GF-D8 (cell line): Measurements from ENCODE around the gene KRTDAP.
"Not testable (repeated sequence)": the region's sequence is repeated elsewhere in the genome, so short reads cannot be mapped to it uniquely, and the experiment has no call there.

Experiments
- DNase-seq: peaks from one replicate; lab custom pipeline; 2025; lab: John Stamatoyannopoulos, UW

Gene KRTDAP

GRCh38 chr19:35484252-35485036, 5.8 kb downstream of the KRTDAP start:
- DNase-seq, result no peak

DNA sequence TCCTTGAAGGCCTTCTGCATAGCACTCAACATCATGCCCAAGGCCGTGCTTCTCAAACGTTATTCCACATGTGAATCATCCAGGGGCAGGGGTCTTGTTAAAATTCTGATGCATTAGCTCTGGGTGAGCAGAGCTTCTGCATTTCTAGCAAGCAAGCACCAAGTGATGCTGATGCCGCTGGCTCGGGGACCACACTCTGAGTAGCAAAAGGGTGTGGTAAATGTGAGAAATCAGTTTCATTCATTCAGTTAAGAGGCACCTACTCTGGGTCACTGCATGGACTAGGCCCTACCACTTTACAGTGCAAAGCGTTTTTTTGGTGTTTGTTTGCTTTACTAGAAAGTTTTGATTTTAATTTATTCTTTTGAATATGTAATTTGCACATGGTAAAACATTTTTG, 7.2 kb downstream of the KRTDAP start:
- no peak for DNase-seq

- no peak for DNase-seq
Observed at GRCh38 chr19:35478794-35479677, 11.2 kb downstream of the KRTDAP start.

GRCh38 chr19:35476149-35476548, 14.1 kb downstream of the KRTDAP start:
- DNase-seq, result no peak

GRCh38 chr19:35474594-35474993, 15.7 kb downstream of the KRTDAP start:
- DNase-seq, result not testable (repeated sequence)

- no peak for DNase-seq
Observed at GRCh38 chr19:35474104-35474503, 16.2 kb downstream of the KRTDAP start.

DNA sequence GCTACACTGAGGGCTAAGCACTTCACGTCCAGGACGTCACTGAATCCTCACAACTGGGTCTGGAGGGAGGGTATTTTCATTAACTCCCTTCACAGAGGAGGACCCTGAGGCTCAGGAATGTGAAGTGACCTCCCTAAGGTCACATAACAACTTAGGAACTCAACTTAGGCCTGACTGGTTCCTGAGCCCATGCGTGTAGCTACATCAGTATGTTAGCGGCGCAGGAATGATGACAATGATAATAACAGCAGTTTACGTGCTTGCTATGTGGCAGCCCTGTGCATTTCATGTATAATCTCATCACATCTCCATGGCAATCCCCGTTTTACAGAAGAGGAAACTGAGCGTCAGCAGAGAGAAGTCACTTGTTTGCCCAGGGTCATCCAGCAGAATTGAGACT, 18.3 kb downstream of the KRTDAP start:
- DNase-seq, result no peak

GRCh38 chr19:35471075-35471474, 19.2 kb downstream of the KRTDAP start:
- DNase-seq, result not testable (repeated sequence)

GRCh38 chr19:35470128-35470527, 20.1 kb downstream of the KRTDAP start:
- DNase-seq, result no peak

DNA sequence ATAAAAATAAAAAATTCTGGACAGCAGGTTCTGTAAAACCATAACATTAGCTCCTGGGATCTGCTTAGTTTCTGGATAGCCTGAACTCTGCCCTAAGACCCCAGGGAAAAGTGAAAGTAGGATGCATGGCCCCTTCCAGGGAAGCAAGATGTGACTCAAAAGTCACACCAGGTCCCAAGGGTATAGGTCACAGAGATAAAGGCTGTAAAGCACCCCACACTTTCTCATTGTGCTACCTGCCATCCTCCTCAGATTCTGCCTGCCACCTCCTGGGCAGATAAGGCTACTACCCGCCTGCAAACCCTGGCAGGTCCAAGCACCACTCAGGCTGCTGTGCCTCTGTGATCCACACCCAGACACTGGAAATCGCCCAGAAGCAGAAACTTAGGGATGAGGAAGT, 21.6 kb downstream of the KRTDAP start:
- DNase-seq, result peak; percentile 34

DNA sequence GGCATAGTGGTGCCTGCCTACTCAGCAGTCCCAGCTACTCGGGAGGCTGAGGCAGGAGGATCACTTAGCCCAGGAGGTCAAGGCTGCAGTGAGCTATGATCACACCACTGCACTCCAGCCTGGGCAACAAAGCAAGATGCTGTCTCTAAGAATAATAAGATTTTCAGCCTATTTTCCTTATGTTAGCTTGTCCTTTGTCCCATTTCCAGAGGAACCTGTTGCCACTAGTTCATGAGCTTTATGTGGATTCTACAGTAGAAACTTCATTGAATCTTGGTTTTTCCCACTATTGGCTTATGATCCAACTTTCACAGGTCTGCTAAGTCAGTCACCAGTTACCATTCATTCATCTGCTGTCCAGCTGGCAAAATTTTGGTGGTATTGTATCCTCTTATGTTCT, 24.0 kb downstream of the KRTDAP start:
- no peak for DNase-seq

DNA sequence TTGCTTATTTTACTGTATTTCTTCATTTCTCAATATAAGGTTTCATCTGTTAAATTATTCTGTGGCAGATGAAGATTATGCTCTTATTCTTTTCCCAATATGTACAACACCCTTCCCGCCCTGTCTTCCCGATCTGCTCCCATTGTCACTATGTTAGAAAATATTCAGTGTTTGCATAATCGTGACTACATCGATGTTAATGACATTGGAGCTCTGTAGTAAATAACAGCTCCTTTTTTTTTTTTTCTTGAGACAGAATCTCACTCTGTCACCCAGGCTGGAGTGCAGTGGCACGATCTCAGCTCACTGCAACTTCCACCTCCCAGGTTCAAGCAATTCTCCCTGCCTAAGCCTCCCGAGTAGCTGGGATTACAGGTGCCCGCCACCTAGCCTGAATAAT, 27.3 kb downstream of the KRTDAP start:
- not testable (repeated sequence) for DNase-seq

GRCh38 chr19:35462476-35462953, 27.7 kb downstream of the KRTDAP start:
- DNase-seq, result peak; percentile 97

GRCh38 chr19:35461788-35462187, 28.5 kb downstream of the KRTDAP start:
- not testable (repeated sequence) for DNase-seq

DNA sequence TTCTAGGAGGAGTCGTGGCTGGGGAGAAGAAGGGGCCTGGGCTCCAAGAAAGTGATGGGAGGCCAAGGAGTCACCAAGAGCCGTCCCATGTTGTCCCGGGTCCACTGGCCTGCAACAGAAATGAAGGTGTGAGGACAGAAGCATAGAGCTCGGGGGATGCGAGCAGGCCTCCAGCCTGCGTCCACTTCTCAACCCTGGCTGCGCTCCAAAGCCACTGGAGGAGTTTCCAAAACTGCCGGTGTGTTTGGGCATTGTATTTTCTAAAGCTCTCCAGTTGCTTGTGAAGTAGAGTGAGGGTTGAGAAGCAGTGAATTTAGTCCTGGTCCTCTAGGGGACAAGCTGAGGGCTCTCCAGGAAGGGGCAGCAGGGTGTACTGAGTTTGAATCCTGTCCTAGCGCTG, 29.2 kb downstream of the KRTDAP start:
- DNase-seq, result no peak

GRCh38 chr19:35460608-35461007, 29.7 kb downstream of the KRTDAP start:
- DNase-seq, result no peak

DNA sequence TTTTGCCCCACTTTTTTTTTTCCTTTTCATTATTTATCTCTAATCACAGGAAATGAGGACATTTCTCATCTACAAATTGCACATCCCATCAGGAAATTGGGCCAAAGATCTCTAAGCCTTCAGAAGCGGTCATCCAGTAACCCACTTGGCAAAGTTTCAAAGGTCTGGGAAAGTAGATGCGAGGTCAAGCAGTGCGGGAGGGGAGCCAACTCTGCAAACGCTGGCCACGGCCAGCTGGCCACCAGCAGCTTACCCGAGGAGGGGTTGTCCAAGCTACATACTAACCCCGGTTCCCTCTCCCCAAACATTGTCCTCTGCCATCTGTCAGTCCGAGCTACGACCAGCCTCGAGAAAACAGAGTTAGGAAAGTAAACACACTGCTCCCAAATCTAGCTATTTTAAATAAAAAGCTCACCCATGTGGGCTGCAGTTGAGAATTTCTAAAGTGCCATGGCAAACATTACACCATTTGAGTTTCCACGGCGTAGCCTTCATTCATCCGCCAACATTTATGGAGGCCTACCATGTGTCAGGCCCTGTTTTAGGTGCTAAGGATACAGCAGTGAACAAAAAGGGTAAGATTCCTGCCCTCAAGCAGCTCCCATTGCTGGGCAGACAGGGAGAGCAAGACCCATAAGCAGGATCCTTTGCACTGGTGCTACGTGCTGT, 30.7 kb downstream of the KRTDAP start:
- DNase-seq, result peak; percentile 69

GRCh38 chr19:35458731-35459391, 31.4 kb downstream of the KRTDAP start:
- DNase-seq, result peak; percentile 64

- DNase-seq, result no peak
Observed at GRCh38 chr19:35458192-35458591, 32.1 kb downstream of the KRTDAP start.

- no peak for DNase-seq
Observed at GRCh38 chr19:35457173-35457572, 33.1 kb downstream of the KRTDAP start.

DNA sequence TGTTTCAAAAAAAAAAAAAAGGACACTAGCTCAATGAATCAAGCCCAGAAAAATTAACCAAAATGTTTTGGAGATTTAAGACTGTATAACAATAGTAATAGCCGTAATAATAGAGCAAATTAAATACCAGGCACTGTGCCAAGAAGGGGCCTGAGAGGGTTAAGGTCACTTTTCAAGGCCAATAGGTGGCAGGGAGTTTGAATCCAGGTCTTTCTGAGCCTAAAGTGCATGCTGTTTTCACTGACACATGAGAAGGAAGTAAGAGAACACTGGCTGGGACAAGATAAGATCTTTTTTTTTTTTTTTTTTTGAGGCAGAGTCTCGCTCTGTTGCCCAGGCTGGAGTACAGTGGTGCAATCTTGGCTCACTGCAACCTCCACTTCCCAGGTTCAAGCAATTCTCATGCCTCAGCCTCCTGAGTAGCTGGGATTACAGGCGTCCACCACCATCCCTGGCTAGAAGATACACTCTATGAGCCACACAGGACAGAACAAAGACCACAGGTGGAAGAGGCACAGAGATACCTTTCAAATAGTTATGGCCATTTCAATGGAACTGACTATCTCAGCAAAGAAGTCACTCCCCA, 34.6 kb downstream of the KRTDAP start:
- peak; percentile 36 for DNase-seq
